ENCODE measurements around the gene MRTFA.
A peak's percentile ranks its signal among the peaks of the same experiment; 100 is the strongest.
"Not testable (repeated sequence)": the region's sequence is repeated elsewhere in the genome, so short reads cannot be mapped to it uniquely, and the experiment has no call there.

Gene MRTFA

DNA sequence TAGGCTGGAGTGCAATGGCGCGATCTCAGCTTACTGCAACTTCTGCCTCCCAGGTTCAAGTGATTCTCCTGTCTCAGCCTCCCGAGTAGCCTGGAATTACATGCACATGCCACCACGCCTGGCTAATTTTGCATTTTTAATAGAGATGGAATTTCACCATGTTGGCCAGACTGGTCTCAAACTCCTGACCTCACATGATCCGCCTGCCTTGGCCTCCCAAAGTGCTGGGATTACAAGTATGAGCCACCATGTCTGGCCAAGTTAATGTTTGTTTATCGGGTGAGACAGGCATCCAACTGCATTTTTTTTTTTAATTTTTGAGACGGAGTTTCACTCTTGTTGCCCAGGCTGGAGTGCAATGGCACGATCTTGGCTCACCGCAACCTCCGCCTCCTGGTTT, 20.1 kb upstream of the MRTFA start:
- not testable (repeated sequence) for DNase-seq

GRCh38 chr22:40655941-40656340, 19.4 kb upstream of the MRTFA start:
- DNase-seq: not testable (repeated sequence)

- DNase-seq: peak; percentile 34
These were observed 18.1 kb upstream of the MRTFA start for GRCh38 chr22:40654522-40655167.

DNA sequence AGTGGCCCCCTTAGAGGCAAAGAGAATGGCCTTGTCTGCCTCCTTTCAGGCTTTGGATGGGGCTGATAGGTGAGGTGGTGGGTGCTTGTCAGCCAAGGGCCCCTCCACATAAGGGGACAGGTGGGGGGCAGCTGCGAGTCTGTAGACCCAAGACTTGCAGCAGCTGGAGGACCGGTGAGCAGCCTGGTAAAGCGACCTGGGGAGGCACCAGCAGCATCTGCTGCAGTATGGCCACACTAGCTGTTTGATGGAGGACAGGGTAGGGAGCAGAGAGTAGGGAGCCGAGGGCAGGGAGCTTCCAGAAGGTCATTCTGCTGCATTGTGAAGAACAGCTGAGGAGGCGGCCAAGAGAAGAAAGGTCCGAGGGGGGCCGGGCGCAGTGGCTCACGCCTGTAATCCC, 16.8 kb upstream of the MRTFA start:
- no peak for DNase-seq

GRCh38 chr22:40651563-40652501, 15.3 kb upstream of the MRTFA start:
- peak; percentile 79 for DNase-seq

DNA sequence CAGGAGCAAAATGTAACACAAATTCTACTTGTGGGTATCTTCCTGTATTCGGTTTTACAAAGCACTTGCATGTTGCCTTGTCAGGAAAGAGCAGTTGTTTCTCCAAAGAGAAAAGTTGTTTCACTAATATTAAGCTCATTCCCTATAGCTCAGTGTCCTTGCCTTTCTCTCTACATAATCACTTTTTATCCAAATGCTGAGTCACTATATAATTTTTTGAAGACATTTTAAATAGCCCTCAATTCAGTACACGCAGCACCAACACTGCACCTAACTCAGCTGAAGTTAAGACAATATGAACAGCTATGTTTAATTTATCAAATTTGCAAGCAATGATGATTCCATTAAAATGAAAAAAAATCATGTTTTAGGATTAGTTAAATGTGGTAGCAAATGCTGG, 14.5 kb upstream of the MRTFA start:
- DNase-seq: no peak

DNA sequence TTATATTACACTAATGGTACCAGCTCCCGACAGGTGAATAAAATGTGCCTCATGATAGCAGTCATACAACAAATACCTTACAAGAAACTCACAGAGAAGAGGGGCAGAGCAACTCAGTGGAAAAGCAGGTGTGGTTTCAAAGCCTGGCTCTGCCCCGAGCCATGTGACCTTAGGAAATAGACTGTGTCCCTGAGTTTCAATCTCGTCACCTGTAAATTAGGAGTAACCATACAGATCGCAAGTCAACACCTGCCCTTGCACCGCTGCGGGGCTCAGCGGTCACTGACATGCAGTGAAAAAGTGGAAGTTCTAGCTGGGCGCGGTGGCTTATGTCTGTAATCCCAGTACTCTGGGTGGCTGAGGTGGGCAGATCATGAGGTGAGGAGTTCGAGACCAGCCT, 11.9 kb upstream of the MRTFA start:
- DNase-seq: no peak

DNA sequence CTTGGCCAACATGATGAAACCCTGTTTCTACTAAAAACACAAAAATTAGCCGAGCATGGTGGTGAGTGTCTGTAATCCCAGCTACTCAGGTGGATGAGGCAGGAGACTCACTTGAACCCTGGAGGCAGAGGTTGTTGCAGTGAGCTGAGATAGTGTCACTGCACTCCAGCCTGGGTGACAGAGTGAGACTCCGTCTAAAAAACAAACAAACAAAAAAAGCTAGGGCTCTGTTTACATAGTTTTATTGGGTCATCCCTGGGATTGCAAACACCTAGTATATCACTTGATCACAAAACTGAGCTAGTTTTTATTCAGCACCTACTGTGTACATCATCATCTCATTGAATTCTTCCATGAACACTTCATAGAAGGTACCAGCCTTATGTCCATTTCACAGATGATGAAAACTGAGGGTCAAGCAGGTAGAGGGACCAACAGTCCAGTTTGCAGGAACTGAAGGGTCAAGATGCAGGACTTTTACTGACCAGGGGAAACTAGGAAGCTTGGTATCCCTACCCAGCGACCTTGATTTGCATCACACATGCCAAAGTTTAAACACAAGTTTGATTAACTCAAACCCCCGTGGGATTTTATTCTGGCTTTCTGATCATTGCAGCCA, 9.2 kb upstream of the MRTFA start:
- no peak for DNase-seq

GRCh38 chr22:40642316-40642715, 5.8 kb upstream of the MRTFA start:
- DNase-seq: no peak

DNA sequence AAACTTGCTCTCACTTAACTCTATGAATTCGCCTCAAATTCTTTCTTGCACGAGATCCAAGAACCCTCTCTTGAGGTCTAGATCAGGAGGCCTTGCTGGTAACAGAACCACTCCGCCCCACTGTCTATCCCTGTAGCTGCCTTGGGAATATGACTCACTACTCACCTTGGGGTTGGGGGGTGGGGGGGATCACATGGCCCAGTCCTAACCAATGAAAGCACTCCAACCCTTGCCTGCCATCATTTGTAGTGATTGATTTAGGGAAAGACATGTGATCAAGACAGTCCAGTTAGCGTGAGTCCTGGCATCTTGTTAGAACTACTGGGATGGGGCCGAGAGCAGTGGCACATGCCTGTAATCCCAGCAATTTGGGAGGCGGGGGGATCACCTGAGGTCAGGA, 4.8 kb upstream of the MRTFA start:
- no peak for DNase-seq

- no peak for DNase-seq
These were observed 1.7 kb upstream of the MRTFA start for GRCh38 chr22:40638261-40638660.

- peak; percentile 41 for DNase-seq
These were observed 948 bp upstream of the MRTFA start for GRCh38 chr22:40637183-40638150.

GRCh38 chr22:40635940-40636379, 559 bp downstream of the MRTFA start:
- DNase-seq: no peak

- DNase-seq: no peak
These were observed 1.2 kb downstream of the MRTFA start for GRCh38 chr22:40635043-40635939.

DNA sequence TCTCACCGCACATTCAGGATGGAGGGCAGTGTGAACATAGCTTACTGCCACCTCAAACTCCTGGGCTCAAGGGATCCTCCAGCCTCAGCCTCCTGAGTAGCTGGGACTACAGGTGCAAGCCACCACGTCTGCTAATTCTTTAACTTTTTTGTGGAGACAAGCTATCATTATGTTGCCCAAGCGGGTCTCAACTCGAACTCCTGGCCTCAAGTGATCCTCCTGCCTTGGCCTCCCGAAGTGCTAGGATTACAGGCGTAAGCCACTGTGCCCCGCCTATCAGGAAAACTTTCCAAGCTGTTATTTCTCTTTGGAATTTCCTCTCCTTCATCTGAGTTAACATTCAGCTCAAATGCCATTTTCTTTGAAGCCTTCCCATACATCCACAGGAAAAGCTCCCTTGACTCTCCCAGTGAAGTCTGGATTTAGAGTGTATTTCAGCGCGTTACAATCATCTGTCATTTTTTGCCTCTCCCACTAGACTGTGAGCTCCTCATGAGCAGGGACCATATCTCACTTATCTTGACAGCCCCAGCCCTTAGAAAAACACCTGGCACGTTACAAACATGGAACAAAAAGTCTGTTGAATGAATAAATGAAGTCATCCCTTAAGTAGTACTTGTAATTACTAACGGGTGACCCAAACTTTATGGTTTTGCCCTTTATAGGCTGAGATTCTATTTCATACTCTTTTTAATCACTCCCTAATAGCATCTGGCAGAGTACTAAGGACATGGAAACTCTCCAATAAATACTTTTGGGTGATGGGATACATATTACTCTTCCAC, 2.2 kb downstream of the MRTFA start:
- DNase-seq: no peak

DNA sequence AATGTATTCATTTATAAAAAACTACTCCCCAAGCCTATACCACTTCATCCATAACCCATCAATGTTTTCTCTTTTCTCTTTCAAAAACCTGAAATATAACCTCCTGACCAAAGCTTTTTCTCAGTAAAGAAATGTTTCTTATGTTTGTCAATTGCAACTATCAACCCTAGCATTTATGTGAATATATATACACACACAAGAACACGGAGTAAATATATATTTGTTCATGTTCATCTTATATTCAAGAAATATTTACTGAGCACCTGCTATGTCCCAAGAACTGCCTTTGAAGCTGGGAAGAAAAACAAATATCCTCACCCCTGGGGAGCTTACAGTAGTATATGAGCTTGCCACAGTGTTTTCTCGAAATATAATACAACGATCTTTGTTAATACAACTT, 3.5 kb downstream of the MRTFA start:
- no peak for DNase-seq

DNA sequence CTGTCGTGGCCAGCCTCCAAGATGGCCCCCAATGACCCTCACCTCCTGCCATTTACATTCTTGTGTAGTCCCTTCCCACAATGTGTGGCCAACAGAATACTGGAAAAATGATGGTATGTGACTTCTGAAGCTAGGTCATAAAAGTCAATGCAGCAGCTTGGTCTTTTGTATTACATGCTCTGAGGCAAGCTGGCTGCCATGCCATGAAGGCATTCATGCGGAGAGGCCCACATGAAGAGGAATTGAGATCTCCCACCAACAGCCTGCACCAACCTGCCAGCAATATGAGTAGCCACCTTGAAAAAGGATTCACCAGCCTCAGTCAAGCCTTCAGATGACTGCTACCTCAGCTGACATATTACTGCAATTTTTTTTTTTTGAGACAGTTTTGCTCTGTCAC, 4.6 kb downstream of the MRTFA start:
- no peak for DNase-seq

DNA sequence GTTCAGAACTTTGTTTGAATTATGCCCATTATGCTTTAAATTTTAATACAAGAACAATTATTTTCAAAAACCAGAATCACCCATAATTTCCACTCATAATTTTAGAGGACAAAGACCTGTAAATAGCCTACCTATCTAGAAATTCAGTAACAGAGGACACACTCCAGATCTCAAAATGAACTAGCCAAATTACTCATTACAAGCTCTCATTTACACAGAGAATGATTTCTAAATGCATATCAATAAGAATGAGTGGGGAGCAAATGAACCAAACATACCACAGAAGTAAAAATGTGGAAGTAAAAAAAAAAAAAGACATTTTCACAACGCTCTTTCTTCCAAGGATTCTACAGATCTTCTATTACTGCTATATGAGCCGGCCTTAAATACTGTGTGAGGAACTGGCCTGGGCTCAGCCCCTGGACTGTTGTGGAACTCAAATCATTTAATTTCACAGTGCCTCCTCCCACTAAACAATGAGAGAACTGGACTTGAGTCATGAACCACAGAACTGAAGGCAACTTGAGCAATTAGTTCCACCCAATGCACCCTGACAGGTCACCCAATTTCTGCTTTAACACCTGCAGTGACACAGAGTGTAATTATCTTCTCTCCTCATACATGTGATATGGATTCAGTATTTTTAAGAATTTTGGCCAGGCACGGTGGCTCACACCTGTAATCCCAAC, 8.0 kb downstream of the MRTFA start:
- no peak for DNase-seq

DNA sequence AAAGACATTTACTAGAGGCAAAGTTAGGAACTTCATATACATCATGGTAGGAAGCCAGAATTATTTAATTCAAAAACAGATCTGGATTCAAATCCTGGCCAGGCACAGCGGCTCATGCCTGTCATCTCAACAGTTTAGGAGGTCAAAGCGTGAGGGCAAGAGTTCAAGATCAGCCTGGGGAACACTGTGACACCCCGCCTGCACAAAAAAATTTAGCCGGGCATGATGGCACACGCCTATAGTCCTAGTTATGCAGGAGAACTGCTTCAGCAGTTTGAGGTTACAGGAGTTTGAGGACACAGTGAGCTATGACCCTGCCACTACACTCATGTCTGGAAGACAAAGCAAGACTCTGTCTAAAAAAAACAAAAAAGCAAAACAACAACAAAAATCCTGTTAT, 8.9 kb downstream of the MRTFA start:
- DNase-seq: no peak

- no peak for DNase-seq
These were observed 9.7 kb downstream of the MRTFA start for GRCh38 chr22:40626851-40627250.
